ENCODE data around the gene RAD52. TPM values are rescaled to one million over a fixed set of nuclear protein-coding genes. Genes with fewer than 3 reads are reported as not detected.

The RAD52 gene
- polyA plus RNA-seq, 3 donors: 22.3 to 26.0 (median 24.5) TPM

- DNase-seq (ENCODE audit: low read depth in 3 of 3, low spot score in 2 of 3): no peak
Measured at GRCh38 chr12:880656-881055, 68.8 kb downstream of the RAD52 start.

- DNase-seq (ENCODE audit: low read depth in 3 of 3, low spot score in 2 of 3): no peak
Measured at GRCh38 chr12:879641-880040, 69.9 kb downstream of the RAD52 start.

- no peak for DNase-seq (ENCODE audit: low read depth in 3 of 3, low spot score in 2 of 3)
Measured at GRCh38 chr12:873954-874353, 75.5 kb downstream of the RAD52 start.

- DNase-seq (ENCODE audit: low read depth in 3 of 3, low spot score in 2 of 3): no peak
Measured at GRCh38 chr12:870378-870777, 79.1 kb downstream of the RAD52 start.

- no peak for DNase-seq (ENCODE audit: low read depth in 3 of 3, low spot score in 2 of 3)
Measured at GRCh38 chr12:868722-869121, 80.8 kb downstream of the RAD52 start.

GRCh38 chr12:867905-868304 lies 81.6 kb downstream of the RAD52 start:
- DNase-seq (ENCODE audit: low read depth in 3 of 3, low spot score in 2 of 3): no peak

- no peak for DNase-seq (ENCODE audit: low read depth in 3 of 3, low spot score in 2 of 3)
Measured at GRCh38 chr12:865614-866013, 83.9 kb downstream of the RAD52 start.

- no peak for DNase-seq (ENCODE audit: low read depth in 3 of 3, low spot score in 2 of 3)
Measured at GRCh38 chr12:863285-863684, 86.2 kb downstream of the RAD52 start.

- DNase-seq (ENCODE audit: low read depth in 3 of 3, low spot score in 2 of 3): no peak
Measured at GRCh38 chr12:862303-862911, 87.1 kb downstream of the RAD52 start.

Other genes with a start within 250 kb of the RAD52 start
- gene WNK1, start 197.1 kb downstream of the RAD52 start, polyA plus RNA-seq (ENCODE audit: insufficient read length in 3 of 3): 100 to 1,000 TPM in 2 of 3 donors, 10 to 100 TPM in 1; 98.8 to 120 (median 116) TPM
- gene ERC1, start 41.5 kb upstream of the RAD52 start, polyA plus RNA-seq (ENCODE audit: insufficient read length in 3 of 3): 10 to 100 TPM; 39.5 to 44.9 (median 40.3) TPM

All from right renal cortex interstitium (tissue), 3 donors.